WTC11 (cell line): ENCODE measurements around the gene GPC5. TPM values are rescaled to one million over a fixed set of nuclear protein-coding genes. Genes with fewer than 3 reads are reported as not detected.

Experiments used
- ATAC-seq: fragments of 200-7000 bp; cut with Tn5 transposase; 2 replicates; pipeline ENCODE4 v1.10.0; 2021; ENCODE audit warnings: mild to moderate bottlenecking, moderate library complexity
- CTCF ChIA-PET: fragments of 300-600 bp; sonication (Branson Sonifier 250); formaldehyde crosslinking; loops from one replicate; lab custom pipeline; 2021; ENCODE audit warnings: antibody characterized with exemption; lab: Charles Lee
- POLR2A ChIA-PET: fragments of 350-600 bp; sonication (Branson Sonifier 250); formaldehyde crosslinking; loops from one replicate; lab custom pipeline; 2021; ENCODE audit warnings: antibody characterized with exemption; lab: Charles Lee
- DNase-seq: peaks from one replicate; pipeline ENCODE4 v3.0.0; 2021; ENCODE audit warnings: low spot score
- H3K27ac Mint-ChIP-seq: 2 replicates; pipeline ENCODE4 v1.8.0; 2021; ENCODE audit warnings: mixed read lengths
- H3K27me3 Mint-ChIP-seq: 2 replicates; pipeline ENCODE4 v1.8.0; 2021; ENCODE audit warnings: low read depth, mild to moderate bottlenecking, moderate library complexity, mixed read lengths
- H3K36me3 Mint-ChIP-seq: 2 replicates; pipeline ENCODE4 v1.8.0; 2021; ENCODE audit warnings: mixed read lengths
- H3K4me1 Mint-ChIP-seq: 2 replicates; pipeline ENCODE4 v1.8.0; 2022; ENCODE audit warnings: mixed read lengths
- H3K4me3 Mint-ChIP-seq: 2 replicates; pipeline ENCODE4 v1.8.0; 2021; ENCODE audit warnings: mild to moderate bottlenecking, moderate library complexity, mixed read lengths
- H3K9me3 Mint-ChIP-seq: 2 replicates; pipeline ENCODE4 v1.8.0; 2021; ENCODE audit warnings: mixed read lengths
- ATF3 ChIP-seq: sonication (generic); formaldehyde crosslinking; conservative IDR thresholded peaks from 2 replicates; pipeline ENCODE4 v1.8.1; 2022; ENCODE audit warnings: mild to moderate bottlenecking, missing genetic modification reagents
- ATF6 ChIP-seq: sonication (generic); formaldehyde crosslinking; IDR thresholded peaks from 2 replicates; pipeline ENCODE4 v1.8.1; 2023; ENCODE audit warnings: mild to moderate bottlenecking, missing genetic modification reagents
- CBFB ChIP-seq: sonication (generic); formaldehyde crosslinking; IDR thresholded peaks from 2 replicates; pipeline ENCODE4 v1.8.1; 2022; ENCODE audit warnings: mild to moderate bottlenecking, low read depth, missing genetic modification reagents
- FOXJ3 ChIP-seq: sonication (generic); formaldehyde crosslinking; IDR thresholded peaks from 2 replicates; pipeline ENCODE4 v1.9.0; 2021; ENCODE audit warnings: missing genetic modification reagents, mild to moderate bottlenecking, borderline replicate concordance
- FOXP4 ChIP-seq: sonication (generic); formaldehyde crosslinking; IDR thresholded peaks from 2 replicates; pipeline ENCODE4 v1.8.0; 2022; ENCODE audit warnings: mild to moderate bottlenecking, missing genetic modification reagents
- GTF2I ChIP-seq: fragments of 250-450 bp; sonication (Bioruptor Pico); conservative IDR thresholded peaks from 2 replicates; pipeline ENCODE4 v1.4.0; 2021; ENCODE audit warnings: mild to moderate bottlenecking
- HMGA2 ChIP-seq: fragments of 250-450 bp; sonication (Bioruptor Pico); IDR thresholded peaks from 2 replicates; pipeline ENCODE4 v1.4.0; 2021; ENCODE audit warnings: mild to moderate bottlenecking, moderate library complexity
- MLX ChIP-seq: sonication (generic); formaldehyde crosslinking; IDR thresholded peaks from 2 replicates; pipeline ENCODE4 v1.8.1; 2023; ENCODE audit warnings: mild to moderate bottlenecking, missing genetic modification reagents, moderate library complexity
- NFE2L1 ChIP-seq: sonication (generic); formaldehyde crosslinking; IDR thresholded peaks from 2 replicates; pipeline ENCODE4 v1.8.1; 2023; ENCODE audit warnings: missing genetic modification reagents
- SMAD4 ChIP-seq: sonication (generic); formaldehyde crosslinking; IDR thresholded peaks from 2 replicates; pipeline ENCODE4 v1.8.0; 2022; ENCODE audit warnings: mild to moderate bottlenecking, missing genetic modification reagents
- TP53 ChIP-seq: sonication (generic); formaldehyde crosslinking; IDR thresholded peaks from 2 replicates; pipeline ENCODE4 v1.8.1; 2023; ENCODE audit warnings: mild to moderate bottlenecking, missing genetic modification reagents
- ZBTB21 ChIP-seq: sonication (generic); formaldehyde crosslinking; IDR thresholded peaks from 2 replicates; pipeline ENCODE4 v1.8.1; 2023; ENCODE audit warnings: mild to moderate bottlenecking, missing genetic modification reagents, borderline replicate concordance
- ZNF138 ChIP-seq: sonication (generic); formaldehyde crosslinking; conservative IDR thresholded peaks from 2 replicates; pipeline ENCODE4 v1.8.1; 2022; ENCODE audit warnings: mild to moderate bottlenecking, moderate library complexity, missing genetic modification reagents
- ZNF219 ChIP-seq: sonication (generic); formaldehyde crosslinking; IDR thresholded peaks from 2 replicates; pipeline ENCODE4 v1.8.0; 2023; ENCODE audit warnings: missing genetic modification reagents, mild to moderate bottlenecking, borderline replicate concordance
- ZNF416 ChIP-seq: fragments of 250-450 bp; sonication (Bioruptor Pico); IDR thresholded peaks from 2 replicates; pipeline ENCODE4 v1.9.0; 2021; ENCODE audit warnings: mild to moderate bottlenecking, inconsistent platforms
- ZNF671 ChIP-seq: fragments of 250-450 bp; sonication (Bioruptor Pico); IDR thresholded peaks from 2 replicates; pipeline ENCODE4 v1.8.0; 2021; ENCODE audit warnings: mild to moderate bottlenecking
- total RNA-seq: library from RNA; stranded (reverse); gene quantifications from 3 replicates; pipeline ENCODE4 v1.2.3, GENCODE V29; 2021
- TF ChIP-seq, protein P1 (sequence below): sonication (generic); formaldehyde crosslinking; IDR thresholded peaks from 2 replicates; pipeline ENCODE4 v1.8.0; 2022; ENCODE audit warnings: mild to moderate bottlenecking, missing genetic modification reagents
- TF ChIP-seq, protein P2 (sequence below): sonication (generic); formaldehyde crosslinking; conservative IDR thresholded peaks from 2 replicates; pipeline ENCODE4 v1.8.1; 2023; ENCODE audit warnings: mild to moderate bottlenecking, low read depth, missing genetic modification reagents, moderate library complexity
- TF ChIP-seq, protein P3 (sequence below): sonication (generic); formaldehyde crosslinking; IDR thresholded peaks from 2 replicates; pipeline ENCODE4 v1.8.0; 2022; ENCODE audit warnings: mild to moderate bottlenecking, missing genetic modification reagents
- TF ChIP-seq, protein P4 (sequence below): fragments of 250-450 bp; sonication (Bioruptor Pico); IDR thresholded peaks from 2 replicates; pipeline ENCODE4 v1.9.0; 2021; ENCODE audit warnings: mild to moderate bottlenecking, borderline replicate concordance

GPC5 gene
- total RNA-seq, 1 experiment from 2014 or later, result 0.46 TPM

- no peaks in the 10 kb centered on the region for H3K36me3 Mint-ChIP-seq
- no peaks in the 10 kb centered on the region for H3K27me3 Mint-ChIP-seq
- CTCF ChIA-PET, result interaction anchor here (0.5 to 1.2 kb wide), 3 partner anchors 333 to 1791 kb away, joined by 3 read pairs; no protein-coding TSS in a partner anchor
- TF ChIP-seq HMGA2 (CRISPR knock-in tag) (no peak), NFE2L1 (CRISPR knock-in tag) (no peak), ZBTB21 (CRISPR knock-in tag) (no peak), MLX (CRISPR knock-in tag) (no peak), ATF3 (no peak), FOXJ3 (no peak), CBFB (CRISPR knock-in tag) (no peak), ZNF138 (CRISPR knock-in tag) (no peak), TP53 (no peak), ZNF219 (CRISPR knock-in tag) (no peak), ATF6 (CRISPR knock-in tag) (no peak)
- TF ChIP-seq, protein P1, sequence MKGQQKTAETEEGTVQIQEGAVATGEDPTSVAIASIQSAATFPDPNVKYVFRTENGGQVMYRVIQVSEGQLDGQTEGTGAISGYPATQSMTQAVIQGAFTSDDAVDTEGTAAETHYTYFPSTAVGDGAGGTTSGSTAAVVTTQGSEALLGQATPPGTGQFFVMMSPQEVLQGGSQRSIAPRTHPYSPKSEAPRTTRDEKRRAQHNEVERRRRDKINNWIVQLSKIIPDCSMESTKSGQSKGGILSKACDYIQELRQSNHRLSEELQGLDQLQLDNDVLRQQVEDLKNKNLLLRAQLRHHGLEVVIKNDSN, result no peak
- TF ChIP-seq, protein P2, sequence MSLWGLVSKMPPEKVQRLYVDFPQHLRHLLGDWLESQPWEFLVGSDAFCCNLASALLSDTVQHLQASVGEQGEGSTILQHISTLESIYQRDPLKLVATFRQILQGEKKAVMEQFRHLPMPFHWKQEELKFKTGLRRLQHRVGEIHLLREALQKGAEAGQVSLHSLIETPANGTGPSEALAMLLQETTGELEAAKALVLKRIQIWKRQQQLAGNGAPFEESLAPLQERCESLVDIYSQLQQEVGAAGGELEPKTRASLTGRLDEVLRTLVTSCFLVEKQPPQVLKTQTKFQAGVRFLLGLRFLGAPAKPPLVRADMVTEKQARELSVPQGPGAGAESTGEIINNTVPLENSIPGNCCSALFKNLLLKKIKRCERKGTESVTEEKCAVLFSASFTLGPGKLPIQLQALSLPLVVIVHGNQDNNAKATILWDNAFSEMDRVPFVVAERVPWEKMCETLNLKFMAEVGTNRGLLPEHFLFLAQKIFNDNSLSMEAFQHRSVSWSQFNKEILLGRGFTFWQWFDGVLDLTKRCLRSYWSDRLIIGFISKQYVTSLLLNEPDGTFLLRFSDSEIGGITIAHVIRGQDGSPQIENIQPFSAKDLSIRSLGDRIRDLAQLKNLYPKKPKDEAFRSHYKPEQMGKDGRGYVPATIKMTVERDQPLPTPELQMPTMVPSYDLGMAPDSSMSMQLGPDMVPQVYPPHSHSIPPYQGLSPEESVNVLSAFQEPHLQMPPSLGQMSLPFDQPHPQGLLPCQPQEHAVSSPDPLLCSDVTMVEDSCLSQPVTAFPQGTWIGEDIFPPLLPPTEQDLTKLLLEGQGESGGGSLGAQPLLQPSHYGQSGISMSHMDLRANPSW (CRISPR knock-in tag), result no peak
- H3K4me1 Mint-ChIP-seq, result peaks cover 24% of the 10 kb centered on the region
- H3K4me3 Mint-ChIP-seq, result no peak overlapping the region
- no peak for DNase-seq
- 0 out of 2 replicates have a peak overlapping the region, but pooled peaks have one; percentile 41 for H3K27ac Mint-ChIP-seq
- no peaks in the 10 kb centered on the region for H3K9me3 Mint-ChIP-seq
- ATAC-seq, result peak; percentile 64
- POLR2A ChIA-PET, result no interaction called here
Measured at GRCh38 chr13:91714855-91715254, 316.4 kb downstream of the GPC5 start.

- ATAC-seq, result no peak
- Mint-ChIP-seq H3K4me1 (peaks cover 24% of the 10 kb centered on the region), H3K9me3 (no peaks in the 10 kb centered on the region), H3K4me3 (no peak overlapping the region), H3K27me3 (no peaks in the 10 kb centered on the region), H3K27ac (no peak overlapping the region), H3K36me3 (no peaks in the 10 kb centered on the region)
- no peak for TF ChIP-seq FOXP4 (CRISPR knock-in tag)
- no peak for TF ChIP-seq ZNF671 (CRISPR knock-in tag)
- no peak for TF ChIP-seq GTF2I (CRISPR knock-in tag)
- no peak for TF ChIP-seq ZNF416 (CRISPR knock-in tag)
- TF ChIP-seq, protein P3, sequence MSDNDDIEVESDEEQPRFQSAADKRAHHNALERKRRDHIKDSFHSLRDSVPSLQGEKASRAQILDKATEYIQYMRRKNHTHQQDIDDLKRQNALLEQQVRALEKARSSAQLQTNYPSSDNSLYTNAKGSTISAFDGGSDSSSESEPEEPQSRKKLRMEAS, result no peak
- no peak for TF ChIP-seq SMAD4 (CRISPR knock-in tag)
- TF ChIP-seq, protein P4, sequence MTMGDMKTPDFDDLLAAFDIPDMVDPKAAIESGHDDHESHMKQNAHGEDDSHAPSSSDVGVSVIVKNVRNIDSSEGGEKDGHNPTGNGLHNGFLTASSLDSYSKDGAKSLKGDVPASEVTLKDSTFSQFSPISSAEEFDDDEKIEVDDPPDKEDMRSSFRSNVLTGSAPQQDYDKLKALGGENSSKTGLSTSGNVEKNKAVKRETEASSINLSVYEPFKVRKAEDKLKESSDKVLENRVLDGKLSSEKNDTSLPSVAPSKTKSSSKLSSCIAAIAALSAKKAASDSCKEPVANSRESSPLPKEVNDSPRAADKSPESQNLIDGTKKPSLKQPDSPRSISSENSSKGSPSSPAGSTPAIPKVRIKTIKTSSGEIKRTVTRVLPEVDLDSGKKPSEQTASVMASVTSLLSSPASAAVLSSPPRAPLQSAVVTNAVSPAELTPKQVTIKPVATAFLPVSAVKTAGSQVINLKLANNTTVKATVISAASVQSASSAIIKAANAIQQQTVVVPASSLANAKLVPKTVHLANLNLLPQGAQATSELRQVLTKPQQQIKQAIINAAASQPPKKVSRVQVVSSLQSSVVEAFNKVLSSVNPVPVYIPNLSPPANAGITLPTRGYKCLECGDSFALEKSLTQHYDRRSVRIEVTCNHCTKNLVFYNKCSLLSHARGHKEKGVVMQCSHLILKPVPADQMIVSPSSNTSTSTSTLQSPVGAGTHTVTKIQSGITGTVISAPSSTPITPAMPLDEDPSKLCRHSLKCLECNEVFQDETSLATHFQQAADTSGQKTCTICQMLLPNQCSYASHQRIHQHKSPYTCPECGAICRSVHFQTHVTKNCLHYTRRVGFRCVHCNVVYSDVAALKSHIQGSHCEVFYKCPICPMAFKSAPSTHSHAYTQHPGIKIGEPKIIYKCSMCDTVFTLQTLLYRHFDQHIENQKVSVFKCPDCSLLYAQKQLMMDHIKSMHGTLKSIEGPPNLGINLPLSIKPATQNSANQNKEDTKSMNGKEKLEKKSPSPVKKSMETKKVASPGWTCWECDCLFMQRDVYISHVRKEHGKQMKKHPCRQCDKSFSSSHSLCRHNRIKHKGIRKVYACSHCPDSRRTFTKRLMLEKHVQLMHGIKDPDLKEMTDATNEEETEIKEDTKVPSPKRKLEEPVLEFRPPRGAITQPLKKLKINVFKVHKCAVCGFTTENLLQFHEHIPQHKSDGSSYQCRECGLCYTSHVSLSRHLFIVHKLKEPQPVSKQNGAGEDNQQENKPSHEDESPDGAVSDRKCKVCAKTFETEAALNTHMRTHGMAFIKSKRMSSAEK, result no peak
- no peak for DNase-seq
- CTCF ChIA-PET, result no interaction called here
- POLR2A ChIA-PET, result no interaction called here
Measured at GRCh38 chr13:91716436-91717065, 318.1 kb downstream of the GPC5 start.
